Neural cell (in vitro differentiated cells): ENCODE data around the gene TAF3. TPM values are rescaled to one million over a fixed set of nuclear protein-coding genes. Genes with fewer than 3 reads are reported as not detected.
A peak's percentile ranks its signal among the peaks of the same experiment; 100 is the strongest.

Experiments
- H2AFZ ChIP-seq: fragments of 200-600, 300-800 bp; sonication (generic), shearing (Covaris generic); 2 replicates; pipeline ENCODE4 v1.6.0; 2014; ENCODE audit warnings: low read depth, mild to moderate bottlenecking, antibody characterized with exemption, low read length, moderate library complexity
- H3F3A ChIP-seq: fragments of 200-600 bp; shearing (Covaris generic); 2 replicates; pipeline ENCODE4 v1.6.1; 2016; ENCODE audit warnings: mild to moderate bottlenecking, moderate library complexity, mixed read lengths, antibody characterized with exemption, low read length; ENCODE audit not compliant: insufficient read depth, poor library complexity, severe bottlenecking
- H3K27ac ChIP-seq: fragments of 200-600, 300-800 bp; sonication (generic), shearing (Covaris generic); 2 replicates; pipeline ENCODE4 v1.5.1; 2014; ENCODE audit warnings: mild to moderate bottlenecking, low read length, moderate library complexity
- H3K27me3 ChIP-seq: fragments of 300-800, 200-600 bp; sonication (generic), shearing (Covaris generic); 2 replicates; pipeline ENCODE4 v1.6.0; 2014; ENCODE audit warnings: mild to moderate bottlenecking, low read depth, low read length, moderate library complexity; ENCODE audit not compliant: insufficient read depth
- H3K36me3 ChIP-seq: fragments of 300-800, 200-600 bp; sonication (generic), shearing (Covaris generic); 2 replicates; pipeline ENCODE4 v1.5.1; 2014; ENCODE audit warnings: mild to moderate bottlenecking, antibody characterized with exemption, low read length, moderate library complexity; ENCODE audit not compliant: insufficient read depth
- H3K4me2 ChIP-seq: fragments of 300-800, 200-600 bp; sonication (generic), shearing (Covaris generic); 2 replicates; pipeline ENCODE4 v1.6.0; 2014; ENCODE audit warnings: mild to moderate bottlenecking, low read length
- H3K4me3 ChIP-seq: fragments of 300-800, 200-600 bp; sonication (generic), shearing (Covaris generic); 2 replicates; pipeline ENCODE4 v1.5.1; 2014; ENCODE audit warnings: mild to moderate bottlenecking, low read length, moderate library complexity
- H3K79me2 ChIP-seq: fragments of 200-600 bp; shearing (Covaris generic); replicated peaks from 2 replicates; pipeline ENCODE4 v1.6.0; 2014; ENCODE audit warnings: mild to moderate bottlenecking, low read length, moderate library complexity; ENCODE audit not compliant: insufficient read depth
- H3K9ac ChIP-seq: fragments of 300-800, 200-600 bp; sonication (generic), shearing (Covaris generic); 2 replicates; pipeline ENCODE4 v1.6.1; 2016; ENCODE audit warnings: mild to moderate bottlenecking, low read length, mixed read lengths
- H3K9me2 ChIP-seq: fragments of 200-600 bp; shearing (Covaris generic); 2 replicates; pipeline ENCODE4 v1.6.1; 2016; ENCODE audit warnings: mild to moderate bottlenecking, low read length, mixed read lengths; ENCODE audit not compliant: insufficient read depth
- H3K9me3 ChIP-seq: fragments of 200-600, 300-800 bp; sonication (generic), shearing (Covaris generic); 2 replicates; pipeline ENCODE4 v1.6.1; 2016; ENCODE audit warnings: mild to moderate bottlenecking, mixed run types, low read length, moderate library complexity, mixed read lengths
- H4K20me1 ChIP-seq: fragments of 200-600 bp; shearing (Covaris generic); 2 replicates; pipeline ENCODE4 v1.6.1; 2016; ENCODE audit warnings: mild to moderate bottlenecking, mixed run types; ENCODE audit not compliant: insufficient read depth
- EP300 ChIP-seq: fragments of 450-650 bp; conservative IDR thresholded peaks from 2 replicates; pipeline ENCODE4 v1.6.1; 2014; ENCODE audit warnings: antibody characterized with exemption, mild to moderate bottlenecking, moderate library complexity; ENCODE audit not compliant: poor library complexity, severe bottlenecking
- EZH2 ChIP-seq: fragments of 200-600, 300-800 bp; shearing (Covaris generic), sonication (generic); IDR thresholded peaks from 2 replicates; pipeline ENCODE4 v1.6.1; 2014; ENCODE audit warnings: antibody characterized with exemption, low read length, borderline replicate concordance, mild to moderate bottlenecking; ENCODE audit not compliant: insufficient read depth, poor library complexity, severe bottlenecking
- MXI1 ChIP-seq: fragments of 450-650 bp; conservative IDR thresholded peaks from 2 replicates; pipeline ENCODE4 v1.6.1; 2014; ENCODE audit warnings: antibody characterized with exemption, mild to moderate bottlenecking; ENCODE audit not compliant: poor library complexity, severe bottlenecking
- POLR2AphosphoS5 ChIP-seq: IDR thresholded peaks from 2 replicates; pipeline ENCODE4 v1.6.1; 2012
- RAD21 ChIP-seq: fragments of 450-650 bp; conservative IDR thresholded peaks from 2 replicates; pipeline ENCODE4 v1.6.1; 2014; ENCODE audit warnings: antibody characterized with exemption, mild to moderate bottlenecking, moderate library complexity
- SMC3 ChIP-seq: fragments of 450-650 bp; conservative IDR thresholded peaks from 2 replicates; pipeline ENCODE4 v1.6.1; 2014; ENCODE audit warnings: antibody characterized with exemption, mild to moderate bottlenecking, moderate library complexity; ENCODE audit not compliant: poor library complexity
- TAF1 ChIP-seq: IDR thresholded peaks from 2 replicates; pipeline ENCODE4 v1.6.1; 2012; ENCODE audit warnings: low read depth
- polyA plus RNA-seq: library from polyadenylated mRNA; depleted of rRNA; stranded (reverse); fragments of >200 nt; gene quantifications from 2 replicates; pipeline ENCODE4 v1.2.3, GENCODE V29; 2014
- TF ChIP-seq, protein P1 (sequence below): IDR thresholded peaks from 2 replicates; pipeline ENCODE4 v1.6.1; 2012; ENCODE audit warnings: borderline replicate concordance
- TF ChIP-seq, protein P2 (sequence below): fragments of 450-650 bp; IDR thresholded peaks from 2 replicates; pipeline ENCODE4 v1.5.1; 2014; ENCODE audit warnings: antibody characterized with exemption, mild to moderate bottlenecking, moderate library complexity; ENCODE audit not compliant: poor library complexity, severe bottlenecking

The TAF3 gene
- polyA plus RNA-seq, 1 donor from 2014 or later, result 2.0 TPM

GRCh38 chr10:7797582-7797981 lies 20.7 kb upstream of the TAF3 start:
- Histone ChIP-seq H3K79me2 (peaks cover 31% of the 10 kb centered on the region), H3F3A (no peaks in the 10 kb centered on the region), H4K20me1 (peaks cover 4% of the 10 kb centered on the region), H3K27ac (no peak overlapping the region), H3K36me3 (peaks cover 15% of the 10 kb centered on the region), H3K4me2 (no peak overlapping the region), H3K9me3 (no peaks in the 10 kb centered on the region), H3K4me3 (no peak overlapping the region), H3K9ac (no peak overlapping the region), H3K9me2 (no peaks in the 10 kb centered on the region), H3K27me3 (no peaks in the 10 kb centered on the region), H2AFZ (no peak overlapping the region)
- no peak for TF ChIP-seq EZH2
- TF ChIP-seq MXI1, result no peak
- TF ChIP-seq, protein P1, sequence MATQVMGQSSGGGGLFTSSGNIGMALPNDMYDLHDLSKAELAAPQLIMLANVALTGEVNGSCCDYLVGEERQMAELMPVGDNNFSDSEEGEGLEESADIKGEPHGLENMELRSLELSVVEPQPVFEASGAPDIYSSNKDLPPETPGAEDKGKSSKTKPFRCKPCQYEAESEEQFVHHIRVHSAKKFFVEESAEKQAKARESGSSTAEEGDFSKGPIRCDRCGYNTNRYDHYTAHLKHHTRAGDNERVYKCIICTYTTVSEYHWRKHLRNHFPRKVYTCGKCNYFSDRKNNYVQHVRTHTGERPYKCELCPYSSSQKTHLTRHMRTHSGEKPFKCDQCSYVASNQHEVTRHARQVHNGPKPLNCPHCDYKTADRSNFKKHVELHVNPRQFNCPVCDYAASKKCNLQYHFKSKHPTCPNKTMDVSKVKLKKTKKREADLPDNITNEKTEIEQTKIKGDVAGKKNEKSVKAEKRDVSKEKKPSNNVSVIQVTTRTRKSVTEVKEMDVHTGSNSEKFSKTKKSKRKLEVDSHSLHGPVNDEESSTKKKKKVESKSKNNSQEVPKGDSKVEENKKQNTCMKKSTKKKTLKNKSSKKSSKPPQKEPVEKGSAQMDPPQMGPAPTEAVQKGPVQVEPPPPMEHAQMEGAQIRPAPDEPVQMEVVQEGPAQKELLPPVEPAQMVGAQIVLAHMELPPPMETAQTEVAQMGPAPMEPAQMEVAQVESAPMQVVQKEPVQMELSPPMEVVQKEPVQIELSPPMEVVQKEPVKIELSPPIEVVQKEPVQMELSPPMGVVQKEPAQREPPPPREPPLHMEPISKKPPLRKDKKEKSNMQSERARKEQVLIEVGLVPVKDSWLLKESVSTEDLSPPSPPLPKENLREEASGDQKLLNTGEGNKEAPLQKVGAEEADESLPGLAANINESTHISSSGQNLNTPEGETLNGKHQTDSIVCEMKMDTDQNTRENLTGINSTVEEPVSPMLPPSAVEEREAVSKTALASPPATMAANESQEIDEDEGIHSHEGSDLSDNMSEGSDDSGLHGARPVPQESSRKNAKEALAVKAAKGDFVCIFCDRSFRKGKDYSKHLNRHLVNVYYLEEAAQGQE, result no peak

GRCh38 chr10:7802606-7803005 lies 15.7 kb upstream of the TAF3 start:
- H2AFZ ChIP-seq, result no peak overlapping the region
- H4K20me1 ChIP-seq, result no peaks in the 10 kb centered on the region
- no peaks in the 10 kb centered on the region for H3K27me3 ChIP-seq
- H3K9me2 ChIP-seq, result no peaks in the 10 kb centered on the region
- no peaks in the 10 kb centered on the region for H3K79me2 ChIP-seq
- no peak overlapping the region for H3K9ac ChIP-seq
- H3K36me3 ChIP-seq, result peaks cover 31% of the 10 kb centered on the region
- no peaks in the 10 kb centered on the region for H3K9me3 ChIP-seq
- H3K4me3 ChIP-seq, result no peak overlapping the region
- no peak for TF ChIP-seq RAD21
- TF ChIP-seq POLR2AphosphoS5, result peak; percentile 24
- TF ChIP-seq EP300, result peak; percentile 70
- no peaks in the 10 kb centered on the region for H3F3A ChIP-seq
- H3K27ac ChIP-seq, result no peak overlapping the region
- H3K4me2 ChIP-seq, result no peak overlapping the region

GRCh38 chr10:7804216-7804615 lies 14.1 kb upstream of the TAF3 start:
- peaks cover 31% of the 10 kb centered on the region for H3K36me3 ChIP-seq
- H3K9me3 ChIP-seq, result no peaks in the 10 kb centered on the region
- no peaks in the 10 kb centered on the region for H4K20me1 ChIP-seq

More at GRCh38 chr10:7804216-7804615, 14.1 kb upstream of the TAF3 start:
- H2AFZ ChIP-seq, result no peak overlapping the region
- H3F3A ChIP-seq, result no peaks in the 10 kb centered on the region
- no peak overlapping the region for H3K9ac ChIP-seq
- no peak overlapping the region for H3K27ac ChIP-seq
- H3K27me3 ChIP-seq, result no peaks in the 10 kb centered on the region
- no peaks in the 10 kb centered on the region for H3K9me2 ChIP-seq
- H3K79me2 ChIP-seq, result no peaks in the 10 kb centered on the region
- no peak overlapping the region for H3K4me2 ChIP-seq
- TF ChIP-seq, protein P1, result no peak
- no peak for TF ChIP-seq TAF1
- no peak for TF ChIP-seq RAD21
- no peak for TF ChIP-seq EZH2
- TF ChIP-seq POLR2AphosphoS5, result no peak
- TF ChIP-seq, protein P2, sequence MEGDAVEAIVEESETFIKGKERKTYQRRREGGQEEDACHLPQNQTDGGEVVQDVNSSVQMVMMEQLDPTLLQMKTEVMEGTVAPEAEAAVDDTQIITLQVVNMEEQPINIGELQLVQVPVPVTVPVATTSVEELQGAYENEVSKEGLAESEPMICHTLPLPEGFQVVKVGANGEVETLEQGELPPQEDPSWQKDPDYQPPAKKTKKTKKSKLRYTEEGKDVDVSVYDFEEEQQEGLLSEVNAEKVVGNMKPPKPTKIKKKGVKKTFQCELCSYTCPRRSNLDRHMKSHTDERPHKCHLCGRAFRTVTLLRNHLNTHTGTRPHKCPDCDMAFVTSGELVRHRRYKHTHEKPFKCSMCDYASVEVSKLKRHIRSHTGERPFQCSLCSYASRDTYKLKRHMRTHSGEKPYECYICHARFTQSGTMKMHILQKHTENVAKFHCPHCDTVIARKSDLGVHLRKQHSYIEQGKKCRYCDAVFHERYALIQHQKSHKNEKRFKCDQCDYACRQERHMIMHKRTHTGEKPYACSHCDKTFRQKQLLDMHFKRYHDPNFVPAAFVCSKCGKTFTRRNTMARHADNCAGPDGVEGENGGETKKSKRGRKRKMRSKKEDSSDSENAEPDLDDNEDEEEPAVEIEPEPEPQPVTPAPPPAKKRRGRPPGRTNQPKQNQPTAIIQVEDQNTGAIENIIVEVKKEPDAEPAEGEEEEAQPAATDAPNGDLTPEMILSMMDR, result no peak
- TF ChIP-seq SMC3, result no peak
- no peak for TF ChIP-seq MXI1
- TF ChIP-seq EP300, result no peak
- H3K4me3 ChIP-seq, result no peak overlapping the region
